Neural cell (in vitro differentiated cells): ENCODE data around the gene ADD1. TPM values are rescaled to one million over a fixed set of nuclear protein-coding genes. Genes with fewer than 3 reads are reported as not detected.

Source experiments
- H2AFZ ChIP-seq: fragments of 200-600, 300-800 bp; sonication (generic), shearing (Covaris generic); 2 replicates; pipeline ENCODE4 v1.6.0; 2014; ENCODE audit warnings: low read depth, mild to moderate bottlenecking, antibody characterized with exemption, low read length, moderate library complexity
- H3F3A ChIP-seq: fragments of 200-600 bp; shearing (Covaris generic); 2 replicates; pipeline ENCODE4 v1.6.1; 2016; ENCODE audit warnings: mild to moderate bottlenecking, moderate library complexity, mixed read lengths, antibody characterized with exemption, low read length; ENCODE audit not compliant: insufficient read depth, poor library complexity, severe bottlenecking
- H3K27ac ChIP-seq: fragments of 200-600, 300-800 bp; sonication (generic), shearing (Covaris generic); 2 replicates; pipeline ENCODE4 v1.5.1; 2014; ENCODE audit warnings: mild to moderate bottlenecking, low read length, moderate library complexity
- H3K27me3 ChIP-seq: fragments of 300-800, 200-600 bp; sonication (generic), shearing (Covaris generic); 2 replicates; pipeline ENCODE4 v1.6.0; 2014; ENCODE audit warnings: mild to moderate bottlenecking, low read depth, low read length, moderate library complexity; ENCODE audit not compliant: insufficient read depth
- H3K36me3 ChIP-seq: fragments of 300-800, 200-600 bp; sonication (generic), shearing (Covaris generic); 2 replicates; pipeline ENCODE4 v1.5.1; 2014; ENCODE audit warnings: mild to moderate bottlenecking, antibody characterized with exemption, low read length, moderate library complexity; ENCODE audit not compliant: insufficient read depth
- H3K4me2 ChIP-seq: fragments of 300-800, 200-600 bp; sonication (generic), shearing (Covaris generic); 2 replicates; pipeline ENCODE4 v1.6.0; 2014; ENCODE audit warnings: mild to moderate bottlenecking, low read length
- H3K4me3 ChIP-seq: fragments of 300-800, 200-600 bp; sonication (generic), shearing (Covaris generic); 2 replicates; pipeline ENCODE4 v1.5.1; 2014; ENCODE audit warnings: mild to moderate bottlenecking, low read length, moderate library complexity
- H3K79me2 ChIP-seq: fragments of 200-600 bp; shearing (Covaris generic); replicated peaks from 2 replicates; pipeline ENCODE4 v1.6.0; 2014; ENCODE audit warnings: mild to moderate bottlenecking, low read length, moderate library complexity; ENCODE audit not compliant: insufficient read depth
- H3K9ac ChIP-seq: fragments of 300-800, 200-600 bp; sonication (generic), shearing (Covaris generic); 2 replicates; pipeline ENCODE4 v1.6.1; 2016; ENCODE audit warnings: mild to moderate bottlenecking, low read length, mixed read lengths
- H3K9me2 ChIP-seq: fragments of 200-600 bp; shearing (Covaris generic); 2 replicates; pipeline ENCODE4 v1.6.1; 2016; ENCODE audit warnings: mild to moderate bottlenecking, low read length, mixed read lengths; ENCODE audit not compliant: insufficient read depth
- H3K9me3 ChIP-seq: fragments of 200-600, 300-800 bp; sonication (generic), shearing (Covaris generic); 2 replicates; pipeline ENCODE4 v1.6.1; 2016; ENCODE audit warnings: mild to moderate bottlenecking, mixed run types, low read length, moderate library complexity, mixed read lengths
- H4K20me1 ChIP-seq: fragments of 200-600 bp; shearing (Covaris generic); 2 replicates; pipeline ENCODE4 v1.6.1; 2016; ENCODE audit warnings: mild to moderate bottlenecking, mixed run types; ENCODE audit not compliant: insufficient read depth
- EP300 ChIP-seq: fragments of 450-650 bp; conservative IDR thresholded peaks from 2 replicates; pipeline ENCODE4 v1.6.1; 2014; ENCODE audit warnings: antibody characterized with exemption, mild to moderate bottlenecking, moderate library complexity; ENCODE audit not compliant: poor library complexity, severe bottlenecking
- EZH2 ChIP-seq: fragments of 200-600, 300-800 bp; shearing (Covaris generic), sonication (generic); IDR thresholded peaks from 2 replicates; pipeline ENCODE4 v1.6.1; 2014; ENCODE audit warnings: antibody characterized with exemption, low read length, borderline replicate concordance, mild to moderate bottlenecking; ENCODE audit not compliant: insufficient read depth, poor library complexity, severe bottlenecking
- MXI1 ChIP-seq: fragments of 450-650 bp; conservative IDR thresholded peaks from 2 replicates; pipeline ENCODE4 v1.6.1; 2014; ENCODE audit warnings: antibody characterized with exemption, mild to moderate bottlenecking; ENCODE audit not compliant: poor library complexity, severe bottlenecking
- POLR2AphosphoS5 ChIP-seq: IDR thresholded peaks from 2 replicates; pipeline ENCODE4 v1.6.1; 2012
- RAD21 ChIP-seq: fragments of 450-650 bp; conservative IDR thresholded peaks from 2 replicates; pipeline ENCODE4 v1.6.1; 2014; ENCODE audit warnings: antibody characterized with exemption, mild to moderate bottlenecking, moderate library complexity
- SMC3 ChIP-seq: fragments of 450-650 bp; conservative IDR thresholded peaks from 2 replicates; pipeline ENCODE4 v1.6.1; 2014; ENCODE audit warnings: antibody characterized with exemption, mild to moderate bottlenecking, moderate library complexity; ENCODE audit not compliant: poor library complexity
- TAF1 ChIP-seq: IDR thresholded peaks from 2 replicates; pipeline ENCODE4 v1.6.1; 2012; ENCODE audit warnings: low read depth
- polyA plus RNA-seq: library from polyadenylated mRNA; depleted of rRNA; stranded (reverse); fragments of >200 nt; gene quantifications from 2 replicates; pipeline ENCODE4 v1.2.3, GENCODE V29; 2014
- TF ChIP-seq, protein P1 (sequence below): IDR thresholded peaks from 2 replicates; pipeline ENCODE4 v1.6.1; 2012; ENCODE audit warnings: borderline replicate concordance
- TF ChIP-seq, protein P2 (sequence below): fragments of 450-650 bp; IDR thresholded peaks from 2 replicates; pipeline ENCODE4 v1.5.1; 2014; ENCODE audit warnings: antibody characterized with exemption, mild to moderate bottlenecking, moderate library complexity; ENCODE audit not compliant: poor library complexity, severe bottlenecking

ADD1 gene
- polyA plus RNA-seq, 1 donor from 2014 or later: 190 TPM

DNA sequence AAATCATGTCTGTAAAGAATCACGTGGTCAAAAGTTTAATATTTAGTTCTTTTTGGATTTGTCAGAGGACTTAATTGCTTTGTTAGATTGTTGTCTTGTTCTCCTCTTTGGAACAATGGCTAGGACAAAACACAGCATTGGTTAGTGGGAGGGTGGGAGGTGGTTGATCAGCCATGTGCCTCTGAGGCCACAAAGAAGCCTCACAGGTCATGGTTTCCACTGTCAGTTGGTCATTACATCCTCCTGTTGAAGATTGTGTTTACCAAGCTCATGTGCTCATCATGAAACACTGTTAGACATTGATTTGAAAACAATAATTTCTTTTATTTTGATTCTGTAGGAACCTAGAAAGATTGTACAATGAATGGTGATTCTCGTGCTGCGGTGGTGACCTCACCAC is 31.9 kb downstream of the ADD1 start:
- H3K4me3 ChIP-seq: no peak overlapping the region
- no peak overlapping the region for H3K9ac ChIP-seq
- H3K4me2 ChIP-seq: no peak overlapping the region
- H3K27ac ChIP-seq: no peak overlapping the region
- H3K9me2 ChIP-seq: no peaks in the 10 kb centered on the region
- no peaks in the 10 kb centered on the region for H3F3A ChIP-seq
- H3K27me3 ChIP-seq: no peaks in the 10 kb centered on the region
- peaks cover 65% of the 10 kb centered on the region for H3K79me2 ChIP-seq
- no peak for TF ChIP-seq POLR2AphosphoS5
- TF ChIP-seq EZH2: no peak
- no peak for TF ChIP-seq RAD21
- TF ChIP-seq TAF1: no peak
- TF ChIP-seq, protein P1, sequence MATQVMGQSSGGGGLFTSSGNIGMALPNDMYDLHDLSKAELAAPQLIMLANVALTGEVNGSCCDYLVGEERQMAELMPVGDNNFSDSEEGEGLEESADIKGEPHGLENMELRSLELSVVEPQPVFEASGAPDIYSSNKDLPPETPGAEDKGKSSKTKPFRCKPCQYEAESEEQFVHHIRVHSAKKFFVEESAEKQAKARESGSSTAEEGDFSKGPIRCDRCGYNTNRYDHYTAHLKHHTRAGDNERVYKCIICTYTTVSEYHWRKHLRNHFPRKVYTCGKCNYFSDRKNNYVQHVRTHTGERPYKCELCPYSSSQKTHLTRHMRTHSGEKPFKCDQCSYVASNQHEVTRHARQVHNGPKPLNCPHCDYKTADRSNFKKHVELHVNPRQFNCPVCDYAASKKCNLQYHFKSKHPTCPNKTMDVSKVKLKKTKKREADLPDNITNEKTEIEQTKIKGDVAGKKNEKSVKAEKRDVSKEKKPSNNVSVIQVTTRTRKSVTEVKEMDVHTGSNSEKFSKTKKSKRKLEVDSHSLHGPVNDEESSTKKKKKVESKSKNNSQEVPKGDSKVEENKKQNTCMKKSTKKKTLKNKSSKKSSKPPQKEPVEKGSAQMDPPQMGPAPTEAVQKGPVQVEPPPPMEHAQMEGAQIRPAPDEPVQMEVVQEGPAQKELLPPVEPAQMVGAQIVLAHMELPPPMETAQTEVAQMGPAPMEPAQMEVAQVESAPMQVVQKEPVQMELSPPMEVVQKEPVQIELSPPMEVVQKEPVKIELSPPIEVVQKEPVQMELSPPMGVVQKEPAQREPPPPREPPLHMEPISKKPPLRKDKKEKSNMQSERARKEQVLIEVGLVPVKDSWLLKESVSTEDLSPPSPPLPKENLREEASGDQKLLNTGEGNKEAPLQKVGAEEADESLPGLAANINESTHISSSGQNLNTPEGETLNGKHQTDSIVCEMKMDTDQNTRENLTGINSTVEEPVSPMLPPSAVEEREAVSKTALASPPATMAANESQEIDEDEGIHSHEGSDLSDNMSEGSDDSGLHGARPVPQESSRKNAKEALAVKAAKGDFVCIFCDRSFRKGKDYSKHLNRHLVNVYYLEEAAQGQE: no peak
- no peak for TF ChIP-seq MXI1
- no peak for TF ChIP-seq SMC3
- TF ChIP-seq, protein P2, sequence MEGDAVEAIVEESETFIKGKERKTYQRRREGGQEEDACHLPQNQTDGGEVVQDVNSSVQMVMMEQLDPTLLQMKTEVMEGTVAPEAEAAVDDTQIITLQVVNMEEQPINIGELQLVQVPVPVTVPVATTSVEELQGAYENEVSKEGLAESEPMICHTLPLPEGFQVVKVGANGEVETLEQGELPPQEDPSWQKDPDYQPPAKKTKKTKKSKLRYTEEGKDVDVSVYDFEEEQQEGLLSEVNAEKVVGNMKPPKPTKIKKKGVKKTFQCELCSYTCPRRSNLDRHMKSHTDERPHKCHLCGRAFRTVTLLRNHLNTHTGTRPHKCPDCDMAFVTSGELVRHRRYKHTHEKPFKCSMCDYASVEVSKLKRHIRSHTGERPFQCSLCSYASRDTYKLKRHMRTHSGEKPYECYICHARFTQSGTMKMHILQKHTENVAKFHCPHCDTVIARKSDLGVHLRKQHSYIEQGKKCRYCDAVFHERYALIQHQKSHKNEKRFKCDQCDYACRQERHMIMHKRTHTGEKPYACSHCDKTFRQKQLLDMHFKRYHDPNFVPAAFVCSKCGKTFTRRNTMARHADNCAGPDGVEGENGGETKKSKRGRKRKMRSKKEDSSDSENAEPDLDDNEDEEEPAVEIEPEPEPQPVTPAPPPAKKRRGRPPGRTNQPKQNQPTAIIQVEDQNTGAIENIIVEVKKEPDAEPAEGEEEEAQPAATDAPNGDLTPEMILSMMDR: no peak
- TF ChIP-seq EP300: no peak
- H2AFZ ChIP-seq: no peak overlapping the region
- H3K9me3 ChIP-seq: no peaks in the 10 kb centered on the region
- no peaks in the 10 kb centered on the region for H3K36me3 ChIP-seq
- no peaks in the 10 kb centered on the region for H4K20me1 ChIP-seq

DNA sequence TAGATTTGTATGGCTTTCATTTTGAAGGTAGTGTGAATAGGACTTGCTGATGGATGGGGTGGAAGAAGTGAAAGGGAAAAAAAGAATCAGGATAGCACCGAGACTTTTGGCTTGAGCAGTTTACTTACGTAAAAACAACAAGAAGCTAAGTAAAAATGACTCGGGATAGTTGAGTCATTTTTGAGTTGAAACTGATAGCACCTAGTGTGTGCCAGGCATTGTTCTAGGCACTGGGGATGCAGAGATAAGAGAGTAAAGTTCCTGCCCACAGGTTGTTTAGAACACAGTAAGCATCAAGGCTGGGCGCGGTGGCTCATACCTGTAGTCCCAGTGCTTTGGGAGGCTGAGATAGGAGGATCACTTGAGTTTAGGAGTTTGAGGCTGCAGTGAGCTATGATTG is 34.7 kb downstream of the ADD1 start:
- Histone ChIP-seq H3K9me2 (no peaks in the 10 kb centered on the region), H2AFZ (no peak overlapping the region), H3K27me3 (no peaks in the 10 kb centered on the region), H3K9ac (no peak overlapping the region), H3K4me3 (no peak overlapping the region), H3K36me3 (no peaks in the 10 kb centered on the region), H3K9me3 (no peaks in the 10 kb centered on the region), H3K79me2 (peaks cover 45% of the 10 kb centered on the region), H3K4me2 (no peak overlapping the region), H4K20me1 (no peaks in the 10 kb centered on the region), H3F3A (no peaks in the 10 kb centered on the region), H3K27ac (no peak overlapping the region)
- TF ChIP-seq, protein P2: no peak
- TF ChIP-seq RAD21 (no peak), TAF1 (no peak), MXI1 (no peak), EZH2 (no peak), SMC3 (no peak), POLR2AphosphoS5 (no peak), EP300 (no peak)
- TF ChIP-seq, protein P1: no peak
